HCT116 (cell line): Measurements from ENCODE around the gene FAP. TPM values are rescaled to one million over a fixed set of nuclear protein-coding genes. Genes with fewer than 3 reads are reported as not detected.

Experiments
- ATAC-seq: fragments of 200-7000 bp; cut with Tn5 transposase; 2 replicates; pipeline ENCODE4 v1.9.1; 2020; ENCODE audit warnings: mild to moderate bottlenecking, moderate library complexity
- BruUV-seq: library from RNA; stranded (reverse); fragments of 400-500 nt; replicated peaks from 2 replicates; lab custom pipeline; 2021; lab: Mats Ljungman, UMichigan
- CTCF ChIA-PET: fragments of 300-600 bp; sonication (Branson Sonifier 250); formaldehyde crosslinking; loops from one replicate; lab custom pipeline; 2021; ENCODE audit warnings: antibody characterized with exemption; lab: Charles Lee
- POLR2A ChIA-PET: fragments of 300-600, 350-600 bp; sonication (Branson Sonifier 250); formaldehyde crosslinking; loops from one replicate; lab custom pipeline; 2021; ENCODE audit warnings: antibody characterized with exemption; lab: Charles Lee
- RAD21 ChIA-PET, 2 experiments: fragments of 300-600 bp; sonication (Branson Sonifier 250); formaldehyde crosslinking; loops; one replicate each; lab custom pipeline; 2023; ENCODE audit warnings: low total read pairs in 2 of 2; ENCODE audit not compliant: uncharacterized antibody in 2 of 2, unreplicated experiment in 2 of 2, low non-redundant PET in 1 of 2; lab: Charles Lee
- DNase-seq: peaks from one replicate; pipeline ENCODE4 v3.0.0-alpha.2; 2010; ENCODE audit warnings: low read depth, low spot score
- H2AFZ ChIP-seq: fragments of 200-600 bp; shearing (Covaris generic), sonication (generic); 2 replicates; pipeline ENCODE4 v1.6.1; 2017; ENCODE audit warnings: low read depth, mixed run types, mixed read lengths, antibody characterized with exemption, low read length; ENCODE audit not compliant: poor library complexity, severe bottlenecking
- H3K27ac ChIP-seq: 2 replicates; pipeline ENCODE4 v1.5.1; 2012; ENCODE audit warnings: low read depth, low read length
- H3K27me3 ChIP-seq: fragments of 200-600 bp; sonication (generic); 2 replicates; pipeline ENCODE4 v1.6.1; 2016; ENCODE audit warnings: mixed run types, low read length, mixed read lengths; ENCODE audit not compliant: insufficient read depth
- H3K36me3 ChIP-seq, 2 experiments: fragments of 200-500 bp in 1 of 2; fragments of 200-600 bp in 1 of 2; sonication (Bioruptor generic) in 1 of 2; sonication (generic) in 1 of 2; 2 replicates each; pipeline versions ENCODE4 v1.5.1 to v1.6.1; 2014 to 2016; ENCODE audit warnings: low read length in 2 of 2, inconsistent platforms in 1 of 2, mixed read lengths in 1 of 2, mixed run types in 1 of 2; ENCODE audit not compliant: insufficient read depth in 2 of 2, control insufficient read depth in 1 of 2
- H3K4me1 ChIP-seq, 2 experiments: fragments of 200-600 bp in 1 of 2; sonication (generic) in 1 of 2; 2 replicates each; pipeline versions ENCODE4 v1.5.1 to v1.6.1; 2012 to 2017; ENCODE audit warnings: low read length in 2 of 2, inconsistent platforms in 1 of 2, mild to moderate bottlenecking in 1 of 2, mixed read lengths in 1 of 2, mixed run types in 1 of 2, moderate library complexity in 1 of 2; ENCODE audit not compliant: insufficient read depth in 2 of 2, control insufficient read depth in 1 of 2
- H3K4me2 ChIP-seq: fragments of 200-600 bp; sonication (generic); 2 replicates; pipeline ENCODE4 v1.6.1; 2017; ENCODE audit warnings: mixed run types, low read length, mixed read lengths
- H3K4me3 ChIP-seq, 2 experiments: fragments of 200-600 bp in 1 of 2; sonication (generic) in 1 of 2; replicated peaks in 1 of 2; 2 replicates each; pipeline ENCODE4 v1.5.1; 2011 to 2016; ENCODE audit warnings: low read length in 2 of 2, control low read depth in 1 of 2, low read depth in 1 of 2, mild to moderate bottlenecking in 1 of 2, mixed read lengths in 1 of 2, mixed run types in 1 of 2
- H3K79me2 ChIP-seq: fragments of 200-600 bp; sonication (generic); 2 replicates; pipeline ENCODE4 v1.6.1; 2017; ENCODE audit warnings: mild to moderate bottlenecking, mixed run types, low read length, moderate library complexity, mixed read lengths; ENCODE audit not compliant: insufficient read depth
- H3K9ac ChIP-seq: fragments of 200-600 bp; sonication (generic); 2 replicates; pipeline ENCODE4 v1.6.1; 2016; ENCODE audit warnings: low read length, mixed read lengths
- H3K9me2 ChIP-seq: fragments of 200-600 bp; sonication (generic), shearing (Covaris generic); 2 replicates; pipeline ENCODE4 v1.6.1; 2017; ENCODE audit warnings: mixed run types, mild to moderate bottlenecking, moderate library complexity; ENCODE audit not compliant: insufficient read depth
- H3K9me3 ChIP-seq, 2 experiments: fragments of 200-500 bp in 1 of 2; fragments of 200-600 bp in 1 of 2; sonication (Bioruptor generic) in 1 of 2; sonication (generic) in 1 of 2; 2 replicates each; pipeline ENCODE4 v1.6.1; 2014 to 2017; ENCODE audit warnings: low read length in 2 of 2, mixed read lengths in 2 of 2, inconsistent platforms in 1 of 2, low read depth in 1 of 2, mild to moderate bottlenecking in 1 of 2, mixed run types in 1 of 2, moderate library complexity in 1 of 2; ENCODE audit not compliant: control insufficient read depth in 1 of 2, insufficient read depth in 1 of 2
- H4K20me1 ChIP-seq: fragments of 200-600 bp; sonication (generic), shearing (Covaris generic); 2 replicates; pipeline ENCODE4 v1.6.1; 2017; ENCODE audit warnings: mixed run types, mild to moderate bottlenecking, moderate library complexity; ENCODE audit not compliant: insufficient read depth
- CBX3 ChIP-seq: IDR thresholded peaks from 2 replicates; pipeline ENCODE4 v1.6.1; 2012; ENCODE audit warnings: low read depth
- CEBPB ChIP-seq: IDR thresholded peaks from 2 replicates; pipeline ENCODE4 v1.6.1; 2012; ENCODE audit warnings: low read depth
- EGR1 ChIP-seq: IDR thresholded peaks from 2 replicates; pipeline ENCODE4 v1.6.1; 2012; ENCODE audit warnings: low read depth
- EZH2 ChIP-seq: fragments of 200-600 bp; sonication (generic); IDR thresholded peaks from 2 replicates; pipeline ENCODE4 v1.6.1; 2017; ENCODE audit warnings: antibody characterized with exemption, mixed run types
- FOSL1 ChIP-seq: IDR thresholded peaks from 2 replicates; pipeline ENCODE4 v1.6.1; 2012; ENCODE audit warnings: low read depth
- POLR2A ChIP-seq: IDR thresholded peaks from 2 replicates; pipeline ENCODE4 v1.7.0; 2011; ENCODE audit warnings: borderline replicate concordance; ENCODE audit not compliant: insufficient read depth, insufficient read length; ENCODE audit errors: extremely low read depth
- POLR2AphosphoS5 ChIP-seq: IDR thresholded peaks from 2 replicates; pipeline ENCODE4 v1.6.1; 2011; ENCODE audit warnings: mild to moderate bottlenecking, low read depth, low read length, moderate library complexity
- RAD21 ChIP-seq: IDR thresholded peaks from 2 replicates; pipeline ENCODE4 v1.6.1; 2012; ENCODE audit warnings: low read depth, mild to moderate bottlenecking
- SIN3A ChIP-seq: IDR thresholded peaks from 2 replicates; pipeline ENCODE4 v1.6.1; 2012; ENCODE audit warnings: low read depth
- SP1 ChIP-seq: IDR thresholded peaks from 2 replicates; pipeline ENCODE4 v1.6.1; 2012; ENCODE audit warnings: low read depth
- SRF ChIP-seq: IDR thresholded peaks from 2 replicates; pipeline ENCODE4 v1.6.1; 2012; ENCODE audit warnings: low read depth
- TCF7L2 ChIP-seq: IDR thresholded peaks from 2 replicates; pipeline ENCODE4 v1.7.0; 2011; ENCODE audit warnings: borderline replicate concordance, inconsistent platforms; ENCODE audit not compliant: insufficient read depth, insufficient read length; ENCODE audit errors: extremely low read depth
- YY1 ChIP-seq: IDR thresholded peaks from 2 replicates; pipeline ENCODE4 v1.6.1; 2011; ENCODE audit warnings: low read length, low read depth, moderate library complexity, mild to moderate bottlenecking; ENCODE audit not compliant: insufficient replicate concordance; ENCODE audit errors: extremely low read depth
- ZFX ChIP-seq: fragments of 450-650 bp; IDR thresholded peaks from 2 replicates; pipeline ENCODE4 v1.6.1; 2017
- ZNF274 ChIP-seq: fragments of 200-500 bp; sonication (Bioruptor generic); IDR thresholded peaks from 2 replicates; pipeline ENCODE4 v1.6.1; 2014; ENCODE audit warnings: mild to moderate bottlenecking, low read depth, low read length, inconsistent platforms
- intact Hi-C: fragments of 100-400 bp; cut with micrococcal nuclease; formaldehyde crosslinking; loops from 2 replicates; pipeline ENCODE4 v1.10.0; 2022
- total RNA-seq: library from RNA; stranded (reverse); gene quantifications from one replicate; pipeline ENCODE4 v1.2.1, GENCODE V29; 2021; ENCODE audit not compliant: unreplicated experiment
- TF ChIP-seq, protein P1 (sequence below): IDR thresholded peaks from 2 replicates; pipeline ENCODE4 v1.6.1; 2012
- TF ChIP-seq, protein P2 (sequence below): IDR thresholded peaks from 2 replicates; pipeline ENCODE4 v1.6.1; 2012
- TF ChIP-seq, protein P3 (sequence below): IDR thresholded peaks from 2 replicates; pipeline ENCODE4 v1.6.1; 2011; ENCODE audit warnings: mild to moderate bottlenecking, low read length, moderate library complexity; ENCODE audit not compliant: insufficient replicate concordance; ENCODE audit errors: extremely low read depth
- TF ChIP-seq, protein P4 (sequence below): IDR thresholded peaks from 2 replicates; pipeline ENCODE4 v1.6.1; 2012; ENCODE audit warnings: low read depth
- TF ChIP-seq, protein P5 (sequence below), 3 experiments: fragments of 200-600 bp in 1 of 3; sonication (generic) in 1 of 3; IDR thresholded peaks in 2 of 3; conservative IDR thresholded peaks in 1 of 3; 2 replicates each; pipeline ENCODE4 v1.5.1; 2012 to 2017; ENCODE audit warnings: low read depth in 2 of 3, low read length in 2 of 3, antibody characterized with exemption in 1 of 3, borderline replicate concordance in 1 of 3, control low read depth in 1 of 3, mild to moderate bottlenecking in 1 of 3, mixed read lengths in 1 of 3, mixed run types in 1 of 3, moderate library complexity in 1 of 3; ENCODE audit not compliant: insufficient read depth in 1 of 3

FAP gene
- total RNA-seq, 1 experiment from 2014 or later = not detected

DNA sequence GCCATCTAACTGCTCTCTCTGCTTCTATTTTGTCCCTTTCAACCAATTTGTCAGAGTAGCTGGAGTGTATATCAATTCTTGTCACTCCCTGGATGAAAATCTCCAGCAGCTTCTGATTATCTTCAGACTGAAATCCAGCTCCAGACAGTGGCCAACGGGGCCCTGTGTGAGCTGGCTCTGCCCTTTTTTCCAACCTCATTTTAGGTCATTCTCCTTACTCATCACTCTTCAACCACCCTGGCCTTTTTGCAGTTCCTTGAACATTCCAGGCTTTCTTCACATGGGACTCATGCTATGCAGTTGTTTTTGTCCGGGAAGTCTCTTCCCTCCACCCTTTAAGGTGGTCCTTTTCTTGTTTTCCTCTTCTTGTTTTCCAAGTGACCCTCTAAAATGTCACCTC is 15.4 kb upstream of the FAP start:
- Histone ChIP-seq H3K27ac (no peak overlapping the region), H3K9me3 (no peaks in the 10 kb centered on the region), H3K27me3 (no peaks in the 10 kb centered on the region), H3K9me2 (no peaks in the 10 kb centered on the region; the same call in 1 of the 2 replicates), H3K9ac (no peak overlapping the region), H3K79me2 (no peaks in the 10 kb centered on the region), H2AFZ (no peak overlapping the region), H3K4me3 (no peak overlapping the region), H3K4me2 (no peak overlapping the region), H3K4me1 (peaks cover 0 to 5% of the 10 kb centered on the region in 2 experiments; a peak in 1 of 4 replicates), H4K20me1 (no peaks in the 10 kb centered on the region), H3K36me3 (no peaks in the 10 kb centered on the region)
- DNase-seq = no peak
- BruUV-seq = no TSS peak
- ChIA-PET RAD21 (no interaction called here), POLR2A (no interaction called here), CTCF (no interaction called here)
- TF ChIP-seq SIN3A (no peak), CEBPB (no peak), RAD21 (no peak), CBX3 (no peak), POLR2AphosphoS5 (no peak), FOSL1 (no peak), EGR1 (no peak), ZNF274 (no peak), SP1 (no peak), SRF (no peak), ZFX (no peak), EZH2 (no peak), POLR2A (no peak), TCF7L2 (no peak), YY1 (no peak)
- TF ChIP-seq, protein P1, sequence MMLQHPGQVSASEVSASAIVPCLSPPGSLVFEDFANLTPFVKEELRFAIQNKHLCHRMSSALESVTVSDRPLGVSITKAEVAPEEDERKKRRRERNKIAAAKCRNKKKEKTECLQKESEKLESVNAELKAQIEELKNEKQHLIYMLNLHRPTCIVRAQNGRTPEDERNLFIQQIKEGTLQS = no peak
- TF ChIP-seq, protein P2, sequence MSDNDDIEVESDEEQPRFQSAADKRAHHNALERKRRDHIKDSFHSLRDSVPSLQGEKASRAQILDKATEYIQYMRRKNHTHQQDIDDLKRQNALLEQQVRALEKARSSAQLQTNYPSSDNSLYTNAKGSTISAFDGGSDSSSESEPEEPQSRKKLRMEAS = no peak
- TF ChIP-seq, protein P3, sequence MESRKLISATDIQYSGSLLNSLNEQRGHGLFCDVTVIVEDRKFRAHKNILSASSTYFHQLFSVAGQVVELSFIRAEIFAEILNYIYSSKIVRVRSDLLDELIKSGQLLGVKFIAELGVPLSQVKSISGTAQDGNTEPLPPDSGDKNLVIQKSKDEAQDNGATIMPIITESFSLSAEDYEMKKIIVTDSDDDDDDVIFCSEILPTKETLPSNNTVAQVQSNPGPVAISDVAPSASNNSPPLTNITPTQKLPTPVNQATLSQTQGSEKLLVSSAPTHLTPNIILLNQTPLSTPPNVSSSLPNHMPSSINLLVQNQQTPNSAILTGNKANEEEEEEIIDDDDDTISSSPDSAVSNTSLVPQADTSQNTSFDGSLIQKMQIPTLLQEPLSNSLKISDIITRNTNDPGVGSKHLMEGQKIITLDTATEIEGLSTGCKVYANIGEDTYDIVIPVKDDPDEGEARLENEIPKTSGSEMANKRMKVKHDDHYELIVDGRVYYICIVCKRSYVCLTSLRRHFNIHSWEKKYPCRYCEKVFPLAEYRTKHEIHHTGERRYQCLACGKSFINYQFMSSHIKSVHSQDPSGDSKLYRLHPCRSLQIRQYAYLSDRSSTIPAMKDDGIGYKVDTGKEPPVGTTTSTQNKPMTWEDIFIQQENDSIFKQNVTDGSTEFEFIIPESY = no peak
- TF ChIP-seq, protein P4, sequence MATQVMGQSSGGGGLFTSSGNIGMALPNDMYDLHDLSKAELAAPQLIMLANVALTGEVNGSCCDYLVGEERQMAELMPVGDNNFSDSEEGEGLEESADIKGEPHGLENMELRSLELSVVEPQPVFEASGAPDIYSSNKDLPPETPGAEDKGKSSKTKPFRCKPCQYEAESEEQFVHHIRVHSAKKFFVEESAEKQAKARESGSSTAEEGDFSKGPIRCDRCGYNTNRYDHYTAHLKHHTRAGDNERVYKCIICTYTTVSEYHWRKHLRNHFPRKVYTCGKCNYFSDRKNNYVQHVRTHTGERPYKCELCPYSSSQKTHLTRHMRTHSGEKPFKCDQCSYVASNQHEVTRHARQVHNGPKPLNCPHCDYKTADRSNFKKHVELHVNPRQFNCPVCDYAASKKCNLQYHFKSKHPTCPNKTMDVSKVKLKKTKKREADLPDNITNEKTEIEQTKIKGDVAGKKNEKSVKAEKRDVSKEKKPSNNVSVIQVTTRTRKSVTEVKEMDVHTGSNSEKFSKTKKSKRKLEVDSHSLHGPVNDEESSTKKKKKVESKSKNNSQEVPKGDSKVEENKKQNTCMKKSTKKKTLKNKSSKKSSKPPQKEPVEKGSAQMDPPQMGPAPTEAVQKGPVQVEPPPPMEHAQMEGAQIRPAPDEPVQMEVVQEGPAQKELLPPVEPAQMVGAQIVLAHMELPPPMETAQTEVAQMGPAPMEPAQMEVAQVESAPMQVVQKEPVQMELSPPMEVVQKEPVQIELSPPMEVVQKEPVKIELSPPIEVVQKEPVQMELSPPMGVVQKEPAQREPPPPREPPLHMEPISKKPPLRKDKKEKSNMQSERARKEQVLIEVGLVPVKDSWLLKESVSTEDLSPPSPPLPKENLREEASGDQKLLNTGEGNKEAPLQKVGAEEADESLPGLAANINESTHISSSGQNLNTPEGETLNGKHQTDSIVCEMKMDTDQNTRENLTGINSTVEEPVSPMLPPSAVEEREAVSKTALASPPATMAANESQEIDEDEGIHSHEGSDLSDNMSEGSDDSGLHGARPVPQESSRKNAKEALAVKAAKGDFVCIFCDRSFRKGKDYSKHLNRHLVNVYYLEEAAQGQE = no peak
- TF ChIP-seq, protein P5, sequence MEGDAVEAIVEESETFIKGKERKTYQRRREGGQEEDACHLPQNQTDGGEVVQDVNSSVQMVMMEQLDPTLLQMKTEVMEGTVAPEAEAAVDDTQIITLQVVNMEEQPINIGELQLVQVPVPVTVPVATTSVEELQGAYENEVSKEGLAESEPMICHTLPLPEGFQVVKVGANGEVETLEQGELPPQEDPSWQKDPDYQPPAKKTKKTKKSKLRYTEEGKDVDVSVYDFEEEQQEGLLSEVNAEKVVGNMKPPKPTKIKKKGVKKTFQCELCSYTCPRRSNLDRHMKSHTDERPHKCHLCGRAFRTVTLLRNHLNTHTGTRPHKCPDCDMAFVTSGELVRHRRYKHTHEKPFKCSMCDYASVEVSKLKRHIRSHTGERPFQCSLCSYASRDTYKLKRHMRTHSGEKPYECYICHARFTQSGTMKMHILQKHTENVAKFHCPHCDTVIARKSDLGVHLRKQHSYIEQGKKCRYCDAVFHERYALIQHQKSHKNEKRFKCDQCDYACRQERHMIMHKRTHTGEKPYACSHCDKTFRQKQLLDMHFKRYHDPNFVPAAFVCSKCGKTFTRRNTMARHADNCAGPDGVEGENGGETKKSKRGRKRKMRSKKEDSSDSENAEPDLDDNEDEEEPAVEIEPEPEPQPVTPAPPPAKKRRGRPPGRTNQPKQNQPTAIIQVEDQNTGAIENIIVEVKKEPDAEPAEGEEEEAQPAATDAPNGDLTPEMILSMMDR (IDR thresholded peaks at IDR 0.05 in 2 of 3, conservative IDR thresholded peaks at IDR 0.05 in 1 of 3; ENCODE audit: borderline replicate concordance in 1 of 3, insufficient read depth in 1 of 3, low read depth in 2 of 3, low read length in 2 of 3) = no peak
- no peak for ATAC-seq
- intact Hi-C loops = no loop called here
